GM21423 (cell line): ENCODE results near the gene GZMA.

Experiments used
- ATAC-seq: cut with Tn5 transposase; IDR thresholded peaks from one replicate; pipeline ENCODE4 v1.9.1; 2021; ENCODE audit warnings: mild to moderate bottlenecking, moderate library complexity; ENCODE audit not compliant: unreplicated experiment

GZMA gene

GRCh38 chr5:55108661-55109060 lies 6.2 kb downstream of the GZMA start:
- no peak for ATAC-seq

DNA sequence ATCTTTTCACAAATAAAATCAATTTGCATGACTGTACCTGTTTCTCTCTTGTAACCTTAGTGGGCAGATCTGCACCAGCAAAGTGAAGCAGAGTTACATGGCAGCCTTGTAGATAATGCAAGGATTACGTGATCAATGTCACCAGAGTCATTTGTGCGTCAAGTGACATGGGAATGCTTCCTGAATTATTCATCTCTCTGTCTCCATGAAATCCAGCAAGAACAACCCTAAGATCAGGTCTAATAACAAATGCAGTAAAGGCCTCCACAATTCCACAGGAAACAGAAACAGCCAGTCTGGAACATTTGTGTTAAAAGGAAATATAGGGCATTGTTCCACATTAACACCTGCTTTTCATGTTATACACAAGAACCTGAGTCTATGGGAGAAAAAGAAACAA lies 7.8 kb downstream of the GZMA start:
- no peak for ATAC-seq

DNA sequence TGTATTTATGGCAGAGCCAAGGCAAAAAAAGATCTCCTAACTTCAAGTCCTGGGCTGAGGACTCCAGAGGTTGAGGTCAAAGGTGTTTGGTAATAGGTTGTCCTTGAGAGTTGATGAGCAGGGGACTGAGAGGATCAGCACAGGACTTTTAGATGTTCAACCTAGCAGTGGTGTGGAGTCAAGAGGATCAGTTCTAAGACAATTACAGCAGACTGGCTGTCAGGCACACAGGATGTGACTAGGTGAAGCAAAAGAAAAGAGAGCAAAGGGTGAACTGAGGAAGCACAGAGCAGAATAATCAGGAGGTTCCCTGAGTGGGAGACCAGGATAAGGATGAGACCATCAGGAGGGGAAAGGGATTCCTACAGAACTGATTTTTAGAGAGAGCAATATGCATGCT lies 10.9 kb downstream of the GZMA start:
- no peak for ATAC-seq

GRCh38 chr5:55114061-55114460 lies 11.6 kb downstream of the GZMA start:
- no peak for ATAC-seq

- no peak for ATAC-seq
These were observed 20.9 kb downstream of the GZMA start for GRCh38 chr5:55123365-55123764.

GRCh38 chr5:55134053-55134722 lies 31.7 kb downstream of the GZMA start:
- ATAC-seq = no peak

GRCh38 chr5:55136521-55136920 lies 34.1 kb downstream of the GZMA start:
- ATAC-seq = no peak

DNA sequence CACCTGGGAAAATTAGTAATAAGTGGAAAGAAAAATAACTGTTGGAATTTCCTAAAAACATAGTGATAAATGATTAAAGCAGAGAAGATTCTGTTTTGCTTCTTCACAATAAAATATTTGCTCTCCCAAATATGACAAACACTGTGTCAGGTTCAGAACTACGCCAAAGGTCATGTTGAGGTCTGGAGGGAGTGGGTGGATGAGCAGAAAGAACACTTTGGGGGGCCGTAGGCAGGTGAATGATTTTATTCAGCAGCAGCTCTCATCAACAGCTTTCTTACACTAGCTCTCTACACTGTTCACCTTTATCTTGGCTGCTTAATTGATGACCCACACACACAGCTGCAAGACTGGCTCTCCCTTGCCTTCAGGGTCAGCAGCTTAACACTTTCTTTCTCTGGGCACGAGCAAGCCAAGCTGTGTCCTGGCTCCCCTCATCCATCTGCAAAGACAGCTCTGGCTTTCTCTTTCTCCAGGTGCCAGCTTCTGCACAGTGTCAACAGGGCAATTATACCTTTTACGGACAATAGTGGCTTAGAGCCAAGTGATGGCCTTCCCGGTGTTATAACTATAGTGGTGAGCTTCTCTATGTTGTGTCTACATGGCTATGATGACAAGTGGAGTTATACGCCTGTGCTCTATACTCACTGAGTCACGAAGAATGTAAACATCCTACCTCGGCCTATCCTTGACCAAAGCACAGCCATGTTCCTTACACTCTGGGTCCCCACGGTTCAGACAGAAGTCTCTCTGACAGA lies 38.6 kb downstream of the GZMA start:
- no peak for ATAC-seq

GRCh38 chr5:55141945-55142690 lies 39.7 kb downstream of the GZMA start:
- ATAC-seq = no peak

- ATAC-seq = no peak
These were observed 41.2 kb downstream of the GZMA start for GRCh38 chr5:55143624-55144023.

- ATAC-seq = no peak
These were observed 43.6 kb downstream of the GZMA start for GRCh38 chr5:55146080-55146479.

DNA sequence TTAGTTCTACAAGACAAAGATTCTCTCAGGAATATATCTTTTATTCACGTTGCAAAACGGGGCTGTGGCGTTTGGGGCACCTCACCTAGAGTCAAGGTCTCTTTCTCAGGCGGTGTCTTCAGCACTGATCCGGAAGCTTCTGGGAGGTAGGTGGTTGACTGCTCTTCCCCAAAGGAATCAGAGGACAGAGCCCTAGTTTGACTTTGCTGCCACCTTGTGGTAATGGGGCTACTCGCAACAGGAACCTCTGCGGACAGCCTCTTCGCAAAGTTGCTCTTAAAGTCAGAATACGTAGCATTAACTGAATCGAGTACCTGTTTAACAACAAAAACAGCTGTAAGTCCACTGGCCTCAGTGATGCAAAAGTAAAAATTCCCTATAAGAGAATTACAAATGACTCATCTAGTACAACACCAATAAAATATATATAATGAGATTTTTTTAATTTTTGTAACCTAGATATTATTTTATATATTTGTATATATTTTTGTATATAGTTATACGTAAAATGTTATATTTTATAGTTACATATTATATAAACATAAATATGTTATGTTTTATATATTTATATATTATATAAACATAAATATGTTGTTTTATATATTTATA lies 44.2 kb downstream of the GZMA start:
- peak; percentile 87 for ATAC-seq

DNA sequence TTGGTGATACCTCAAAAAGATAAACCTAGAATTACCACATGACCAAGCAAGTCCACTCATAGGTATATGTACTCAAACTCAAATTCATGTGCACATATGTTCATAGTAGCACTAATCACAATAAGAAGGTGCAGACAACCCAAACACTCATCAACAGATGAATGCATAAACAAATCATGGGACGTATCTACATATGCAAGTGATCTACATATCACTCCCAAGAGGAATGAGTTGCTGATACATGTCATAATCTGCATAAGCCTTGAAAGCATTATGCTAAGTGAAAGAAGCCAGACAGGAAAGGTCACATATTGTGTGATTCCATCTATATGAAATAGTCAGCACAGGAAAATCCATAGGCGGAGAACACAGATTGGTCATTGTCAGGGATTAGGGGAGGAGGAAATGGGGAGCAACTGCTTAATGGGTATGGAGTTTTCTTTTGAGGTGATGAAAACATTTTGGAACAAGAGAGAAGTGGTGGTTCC lies 46.9 kb downstream of the GZMA start:
- no peak for ATAC-seq

DNA sequence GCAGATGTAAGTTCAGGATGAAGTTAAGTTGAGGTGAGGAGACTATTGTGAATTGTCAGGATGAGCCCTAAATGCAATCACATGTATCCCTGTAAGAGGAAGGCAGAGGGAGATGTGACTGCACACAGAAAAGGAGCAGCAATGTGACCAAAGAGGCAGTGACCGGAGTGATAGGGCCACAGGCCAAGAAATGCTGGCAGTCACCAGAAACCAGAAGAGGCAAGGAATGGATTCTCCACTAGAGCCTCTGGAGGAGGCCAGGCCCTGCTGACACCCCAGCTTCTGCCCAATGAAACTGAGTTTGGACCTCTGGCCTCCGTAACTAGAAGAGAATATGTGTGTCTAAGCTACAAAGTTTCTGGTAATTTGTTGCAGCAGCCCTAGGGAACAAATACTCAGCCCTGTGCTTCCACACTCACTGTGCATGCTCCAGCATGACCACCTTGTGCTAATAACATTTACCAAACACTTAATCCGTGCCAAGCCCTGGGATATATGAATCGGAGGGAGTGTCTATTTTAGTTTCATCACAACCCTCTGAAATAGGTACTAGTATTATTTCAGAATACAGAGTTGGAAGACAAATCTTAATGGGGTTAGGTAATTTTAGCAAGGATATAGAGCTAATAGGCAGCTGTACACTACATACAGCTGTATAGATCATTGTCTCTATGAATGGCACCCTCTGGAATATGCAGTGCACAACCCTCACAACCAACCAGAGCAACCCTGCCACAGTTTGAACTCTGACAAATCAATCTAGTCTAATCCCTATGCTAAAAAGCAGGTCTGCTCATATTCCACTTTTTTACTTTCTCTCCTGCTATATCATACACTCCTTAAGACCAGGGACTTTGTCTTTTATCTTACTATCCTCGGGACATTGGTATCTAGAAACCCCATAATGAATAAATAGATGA lies 49.7 kb downstream of the GZMA start:
- ATAC-seq = no peak

DNA sequence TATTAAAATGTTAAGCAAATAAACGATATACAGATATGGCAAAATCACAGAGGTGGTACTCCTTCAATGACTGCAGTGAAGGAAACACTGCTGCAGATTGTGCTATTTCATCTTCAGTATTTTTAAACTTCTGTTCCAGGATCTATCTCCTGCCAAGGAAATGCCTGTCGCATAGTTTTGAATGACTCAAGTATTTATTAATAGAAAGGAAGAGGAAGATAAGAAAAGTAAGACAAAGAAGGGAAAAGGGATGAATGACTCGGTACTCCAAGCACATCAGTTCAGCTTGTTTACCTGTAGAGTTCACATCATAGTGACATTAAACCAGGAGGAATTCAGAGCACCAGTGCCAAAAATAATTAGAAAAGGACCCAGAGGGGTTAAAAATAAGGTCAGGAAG lies 52.4 kb downstream of the GZMA start:
- no peak for ATAC-seq
